ENCODE data around the gene TRABD. TPM values are rescaled to one million over a fixed set of nuclear protein-coding genes. Genes with fewer than 3 reads are reported as not detected.

TRABD gene
- total and polyA plus RNA-seq, 5 experiments from 2014 or later, result 28.7 to 113 (median 46.7) TPM

GRCh38 chr22:50189184-50189848 lies 3.6 kb downstream of the TRABD start:
- POLR2A ChIA-PET, result interaction anchor here (0.6 to 2.8 kb wide), 12 partner anchors 10 to 432 kb away, joined by 3 to 23 read pairs (median 9); partner anchors contain the start of genes HDAC10, PIM3 and SELENOO

GRCh38 chr22:50189849-50190181 lies 4.1 kb downstream of the TRABD start:
- DNase-seq (no peak), ATAC-seq (peak; percentile 0 to 4)
- H3K36me3 Mint-ChIP-seq, result peaks cover 0 to 4% (median 0%) of the 10 kb centered on the region in 3 donors
- H3K27me3 Mint-ChIP-seq, result no peaks in the 10 kb centered on the region
- H3K27ac Mint-ChIP-seq, result peak overlapping the region; percentile 91 to 100 (median 100)
- no peaks in the 10 kb centered on the region for H3K9me3 Mint-ChIP-seq
- peak overlapping the region; percentile 85 to 95 (median 90) for H3K4me3 Mint-ChIP-seq
- POLR2A ChIA-PET, result interaction anchor here (0.7 to 2.8 kb wide), 12 partner anchors 9 to 431 kb away, joined by 3 to 23 read pairs (median 8); partner anchors contain the start of genes HDAC10, PIM3 and SELENOO
- peaks cover 18 to 59% (median 51%) of the 10 kb centered on the region in 4 donors for H3K4me1 Mint-ChIP-seq

More at GRCh38 chr22:50189184-50189848, 3.6 kb downstream of the TRABD start:
- H3K36me3 Mint-ChIP-seq, result peaks cover 0 to 4% (median 0%) of the 10 kb centered on the region in 3 donors
- H3K4me3 Mint-ChIP-seq, result peak overlapping the region; percentile 56 to 95 (median 88)
- no peaks in the 10 kb centered on the region for H3K9me3 Mint-ChIP-seq
- peak overlapping the region; percentile 91 to 100 (median 100) for H3K27ac Mint-ChIP-seq
- peak in 1 of 10 donors; percentile 14 for DNase-seq
- H3K4me1 Mint-ChIP-seq, result peaks cover 19 to 62% (median 55%) of the 10 kb centered on the region in 4 donors
- ATAC-seq, result no peak
- no peaks in the 10 kb centered on the region for H3K27me3 Mint-ChIP-seq

- Mint-ChIP-seq H3K27me3 (no peaks in the 10 kb centered on the region), H3K27ac (peak overlapping the region; percentile 94 to 100 (median 100)), H3K4me3 (peak overlapping the region; percentile 85 to 95 (median 90)), H3K4me1 (peaks cover 18 to 62% (median 51%) of the 10 kb centered on the region in 4 donors), H3K36me3 (peaks cover 0 to 7% (median 0%) of the 10 kb centered on the region in 3 donors), H3K9me3 (no peaks in the 10 kb centered on the region)
- DNase-seq (peak; percentile 72 to 93 (median 82)), ATAC-seq (peak; percentile 51)
- POLR2A ChIA-PET, result interaction anchor here (0.6 to 2.8 kb wide), 19 partner anchors 8 to 432 kb away, joined by 3 to 23 read pairs (median 4); partner anchors contain the start of genes HDAC10, PIM3, SELENOO and TUBGCP6
These were observed 4.6 kb downstream of the TRABD start for GRCh38 chr22:50190182-50190940.

DNA sequence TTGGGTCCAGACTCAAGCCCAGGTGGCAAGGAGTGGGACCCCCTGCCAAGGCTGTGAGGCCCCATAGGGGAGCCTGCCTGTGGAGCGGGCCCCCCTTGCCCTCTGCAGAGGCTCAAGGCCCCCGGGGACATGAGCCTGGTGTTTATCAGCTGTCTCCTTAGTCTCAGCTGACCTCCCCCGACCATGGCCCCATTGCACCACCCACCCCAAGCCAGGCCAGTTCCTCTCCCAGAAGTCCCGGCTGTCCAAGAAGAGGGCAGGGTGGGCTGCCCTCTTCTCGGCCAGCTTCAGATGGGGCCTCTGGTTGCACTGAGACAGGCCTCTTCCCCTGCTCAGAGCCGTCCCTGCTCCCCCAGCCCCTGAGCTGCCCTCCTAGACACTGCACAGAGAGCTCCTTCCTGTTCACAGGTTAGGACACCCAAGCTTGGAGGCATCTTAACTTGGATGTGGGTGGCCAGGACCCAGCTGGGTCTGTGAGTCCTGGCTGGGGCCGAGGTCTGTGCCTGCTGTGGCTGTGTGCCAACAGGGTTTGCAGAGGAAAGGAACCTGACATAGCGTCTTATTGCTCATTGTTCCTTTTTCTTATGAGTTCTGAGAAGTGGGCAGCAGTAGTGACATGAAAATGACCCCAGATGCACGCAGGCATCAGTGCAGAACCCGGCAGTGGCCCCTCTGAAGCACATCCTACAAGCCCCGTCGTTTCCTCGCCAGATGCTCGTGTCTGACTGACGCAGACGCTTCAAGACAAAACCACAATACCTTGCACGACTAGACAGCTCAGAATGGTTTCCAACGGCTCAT lies 5.4 kb downstream of the TRABD start:
- H3K36me3 Mint-ChIP-seq, result peaks cover 0 to 12% (median 0%) of the 10 kb centered on the region in 3 donors
- DNase-seq (peak; percentile 60 to 94 (median 86)), ATAC-seq (peak; percentile 63 to 74)
- no peaks in the 10 kb centered on the region for H3K27me3 Mint-ChIP-seq
- H3K9me3 Mint-ChIP-seq, result no peaks in the 10 kb centered on the region
- POLR2A ChIA-PET, result interaction anchor here (0.6 to 2.8 kb wide), 17 partner anchors 8 to 436 kb away, joined by 3 to 23 read pairs (median 5); partner anchors contain the start of genes ARSA, HDAC10, PIM3 and SCO2
- H3K4me1 Mint-ChIP-seq, result peaks cover 18 to 64% (median 51%) of the 10 kb centered on the region in 4 donors
- H3K4me3 Mint-ChIP-seq, result peak overlapping the region; percentile 85 to 95 (median 90)
- peak overlapping the region; percentile 94 to 100 (median 100) for H3K27ac Mint-ChIP-seq

- Mint-ChIP-seq H3K27ac (peak overlapping the region; percentile 94 to 100 (median 100)), H3K36me3 (peaks cover 0 to 14% (median 0%) of the 10 kb centered on the region in 3 donors)
These were observed 6.9 kb downstream of the TRABD start for GRCh38 chr22:50192436-50193204.

GRCh38 chr22:50193621-50194020 lies 7.9 kb downstream of the TRABD start:
- Mint-ChIP-seq H3K4me1 (peaks cover 11 to 44% (median 37%) of the 10 kb centered on the region in 4 donors), H3K27ac (peak overlapping the region in 5 of 10 donors; percentile 34 to 100 (median 52)), H3K4me3 (peak overlapping the region in 2 of 10 donors; percentile 10 to 11), H3K36me3 (peaks cover 0 to 14% (median 0%) of the 10 kb centered on the region in 3 donors), H3K27me3 (no peaks in the 10 kb centered on the region), H3K9me3 (no peaks in the 10 kb centered on the region)
- ATAC-seq, result no peak
- POLR2A ChIA-PET, result no interaction called here
- no peak for DNase-seq

More at GRCh38 chr22:50192436-50193204, 6.9 kb downstream of the TRABD start:
- no peaks in the 10 kb centered on the region for H3K9me3 Mint-ChIP-seq
- POLR2A ChIA-PET, result interaction anchor here (0.6 to 2.8 kb wide), 8 partner anchors 13 to 435 kb away, joined by 3 to 20 read pairs (median 4); partner anchors contain the start of genes ARSA, HDAC10, SCO2 and TUBGCP6
- peak; percentile 55 to 88 (median 68) for DNase-seq
- ATAC-seq, result peak; percentile 38 to 45
- no peaks in the 10 kb centered on the region for H3K27me3 Mint-ChIP-seq
- peaks cover 11 to 54% (median 40%) of the 10 kb centered on the region in 4 donors for H3K4me1 Mint-ChIP-seq
- peak overlapping the region; percentile 85 to 95 (median 90) for H3K4me3 Mint-ChIP-seq

DNA sequence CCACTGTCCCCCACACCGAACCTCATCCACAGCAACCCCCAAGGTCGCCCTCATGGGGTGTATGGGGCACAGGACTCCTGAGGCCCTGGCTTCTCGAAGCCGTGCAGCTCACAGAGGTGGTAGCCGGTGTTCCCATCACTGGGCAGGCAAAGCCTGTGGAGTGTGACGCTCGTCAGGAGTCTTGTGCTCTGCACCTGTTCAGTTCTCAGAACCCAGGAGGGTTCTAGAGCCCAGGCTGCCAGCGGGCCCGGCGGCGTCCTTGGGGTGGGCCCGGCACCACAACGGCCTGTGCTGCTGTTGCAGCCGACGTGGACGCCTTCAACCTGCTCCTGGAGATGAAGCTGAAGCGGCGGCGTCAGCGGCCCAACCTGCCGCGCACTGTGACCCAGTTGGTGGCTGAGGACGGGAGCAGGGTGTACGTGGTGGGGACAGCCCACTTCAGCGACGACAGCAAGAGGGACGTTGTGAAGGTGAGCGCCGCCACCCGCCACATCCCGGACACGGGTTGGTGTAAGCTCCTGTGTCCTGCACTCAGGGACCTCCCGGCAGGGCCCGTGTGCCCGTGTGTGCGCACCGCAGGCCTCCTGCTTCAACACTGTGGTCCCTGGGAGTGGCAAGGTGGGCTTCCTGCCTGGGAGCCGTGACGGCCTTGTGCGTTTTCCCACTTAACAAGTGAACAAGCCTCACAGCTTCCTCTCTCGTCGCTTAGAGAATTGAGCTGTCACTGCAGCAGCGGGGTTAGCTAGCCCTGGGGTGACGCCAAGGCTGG lies 8.5 kb downstream of the TRABD start:
- H3K27ac Mint-ChIP-seq, result peak overlapping the region in 6 of 10 donors; percentile 5 to 77 (median 48)
- DNase-seq, result no peak
- no peaks in the 10 kb centered on the region for H3K9me3 Mint-ChIP-seq
- H3K4me3 Mint-ChIP-seq, result peak overlapping the region in 2 of 10 donors; percentile 10 to 11
- peaks cover 11 to 38% (median 33%) of the 10 kb centered on the region in 4 donors for H3K4me1 Mint-ChIP-seq
- no peaks in the 10 kb centered on the region for H3K27me3 Mint-ChIP-seq
- POLR2A ChIA-PET, result interaction anchor here (0.6 to 1.1 kb wide), 5 partner anchors 8 to 274 kb away, joined by 3 to 4 read pairs (median 3); no protein-coding TSS in a partner anchor
- ATAC-seq, result no peak
- peaks cover 0 to 14% (median 0%) of the 10 kb centered on the region in 3 donors for H3K36me3 Mint-ChIP-seq

- POLR2A ChIA-PET, result no interaction called here
These were observed 10.5 kb downstream of the TRABD start for GRCh38 chr22:50196256-50196655.

DNA sequence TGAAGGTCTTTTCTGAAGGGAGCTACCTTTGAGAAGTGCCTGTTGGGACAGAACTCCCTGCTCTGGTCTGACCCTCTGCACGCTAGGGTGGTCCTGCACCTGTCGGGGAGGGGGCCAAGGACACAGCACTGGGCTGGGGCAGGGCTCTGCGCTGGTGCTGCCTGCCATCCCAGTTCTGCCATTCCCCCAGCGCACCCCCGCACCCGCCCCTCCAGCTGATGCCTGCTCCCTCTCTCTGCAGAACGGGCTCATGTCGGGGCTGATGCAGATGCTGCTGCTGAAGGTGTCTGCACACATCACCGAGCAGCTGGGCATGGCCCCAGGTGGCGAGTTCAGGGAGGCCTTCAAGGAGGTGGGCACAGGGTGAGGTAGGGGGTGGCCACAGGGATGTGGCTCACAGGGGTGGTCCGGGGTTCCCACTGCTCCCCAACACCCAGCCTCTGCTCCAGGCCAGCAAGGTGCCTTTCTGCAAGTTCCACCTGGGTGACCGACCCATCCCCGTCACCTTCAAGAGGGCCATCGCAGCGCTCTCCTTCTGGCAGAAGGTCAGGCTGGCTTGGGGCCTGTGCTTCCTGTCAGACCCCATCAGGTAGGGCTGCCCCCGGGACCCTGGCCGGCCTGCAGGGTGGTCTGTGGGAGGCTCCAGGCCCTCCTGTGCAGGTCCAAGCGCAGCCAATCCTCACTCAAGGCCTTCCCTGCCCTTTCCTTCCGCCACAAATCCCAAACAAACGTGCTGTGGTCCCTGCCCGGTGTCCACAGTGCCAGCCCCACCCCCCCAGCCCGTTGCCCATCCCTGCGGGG lies 11.5 kb downstream of the TRABD start:
- POLR2A ChIA-PET, result no interaction called here

More at GRCh38 chr22:50196256-50196655, 10.5 kb downstream of the TRABD start:
- Mint-ChIP-seq H3K36me3 (peaks cover 0 to 14% (median 0%) of the 10 kb centered on the region in 3 donors), H3K27ac (peak overlapping the region in 3 of 10 donors; percentile 53 to 76 (median 65)), H3K9me3 (no peaks in the 10 kb centered on the region), H3K4me1 (peaks cover 7 to 33% (median 29%) of the 10 kb centered on the region in 4 donors), H3K27me3 (no peaks in the 10 kb centered on the region), H3K4me3 (peak overlapping the region in 1 of 10 donors; percentile 3)
- DNase-seq (no peak), ATAC-seq (no peak)

More for the DNA sequence above, 11.5 kb downstream of the TRABD start:
- H3K36me3 Mint-ChIP-seq, result peaks cover 0 to 14% (median 0%) of the 10 kb centered on the region in 3 donors
- ATAC-seq (no peak), DNase-seq (no peak)
- H3K27ac Mint-ChIP-seq, result peak overlapping the region in 3 of 10 donors; percentile 13 to 33 (median 20)
- no peaks in the 10 kb centered on the region for H3K9me3 Mint-ChIP-seq
- no peak overlapping the region for H3K4me3 Mint-ChIP-seq
- no peaks in the 10 kb centered on the region for H3K27me3 Mint-ChIP-seq
- H3K4me1 Mint-ChIP-seq, result peaks cover 6 to 30% (median 25%) of the 10 kb centered on the region in 4 donors
